NCI-H69 (cell line): ENCODE data around the gene UAP1L1.
"Not testable (repeated sequence)": the region's sequence is repeated elsewhere in the genome, so short reads cannot be mapped to it uniquely, and the experiment has no call there.

Experiments used
- DNase-seq: peaks from one replicate; lab custom pipeline; 2025; lab: John Stamatoyannopoulos, UW

Gene UAP1L1

GRCh38 chr9:137056739-137057415 is 20.4 kb upstream of the UAP1L1 start:
- peak; percentile 82 for DNase-seq

GRCh38 chr9:137057545-137057944 is 19.8 kb upstream of the UAP1L1 start:
- DNase-seq = peak; percentile 93

GRCh38 chr9:137058521-137059234 is 18.6 kb upstream of the UAP1L1 start:
- peak; percentile 94 for DNase-seq

DNA sequence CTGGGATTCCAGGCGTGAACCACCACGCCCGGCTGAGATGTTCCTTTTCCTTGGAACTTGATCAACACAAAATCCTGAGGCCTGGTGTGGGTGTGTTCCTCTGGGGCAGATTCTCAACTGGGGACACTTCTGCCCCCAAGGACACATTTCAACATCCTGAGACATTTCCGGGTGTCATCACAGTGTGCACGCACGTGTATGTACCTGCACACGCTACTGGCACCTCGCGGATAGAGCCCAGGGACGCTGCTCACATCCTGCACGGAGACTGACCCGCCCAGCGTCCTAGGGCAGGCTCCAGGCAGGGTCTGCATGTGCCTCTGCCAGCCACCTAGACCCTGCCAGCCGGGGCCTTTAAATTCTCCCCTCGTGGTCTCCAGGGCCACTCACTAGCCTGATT is 14.9 kb upstream of the UAP1L1 start:
- DNase-seq = no peak

DNA sequence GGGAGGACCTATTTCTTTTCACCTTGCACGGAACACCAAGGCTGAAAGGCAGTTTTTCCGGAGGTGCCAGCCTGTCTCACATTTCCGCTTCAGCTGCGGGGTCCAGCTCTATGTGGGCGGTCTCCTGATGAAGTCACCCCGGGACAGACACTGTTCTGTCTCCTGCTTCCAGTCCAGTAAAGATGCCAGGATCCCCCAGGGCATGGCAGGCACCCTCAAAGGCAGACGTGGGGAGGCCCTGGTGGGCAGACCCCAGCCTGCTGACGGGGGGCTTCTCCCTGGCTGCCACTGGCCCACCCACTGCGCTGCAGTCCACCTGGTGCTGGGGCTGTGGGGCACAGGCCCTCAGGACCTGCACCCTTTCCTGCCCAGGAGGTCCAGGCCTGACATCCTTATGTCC is 14.5 kb upstream of the UAP1L1 start:
- DNase-seq = not testable (repeated sequence)

- DNase-seq = no peak
Measured at GRCh38 chr9:137063311-137064026, 13.8 kb upstream of the UAP1L1 start.

GRCh38 chr9:137064027-137064879 is 13.1 kb upstream of the UAP1L1 start:
- DNase-seq = peak; percentile 60

DNA sequence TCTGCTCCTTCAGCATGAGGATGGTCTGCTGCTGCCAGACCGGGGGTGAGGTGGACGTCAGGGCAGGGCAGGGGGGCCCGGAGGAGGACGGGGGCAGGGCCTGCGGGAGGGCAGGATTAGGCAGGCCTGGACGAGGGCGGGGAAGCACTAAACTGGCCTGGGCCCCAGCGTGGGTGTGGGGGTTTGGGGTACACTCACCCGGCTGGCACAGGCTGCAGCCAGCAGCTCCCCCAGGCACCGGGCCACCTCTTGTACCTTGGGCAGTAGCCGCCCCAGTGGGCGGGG is 12.5 kb upstream of the UAP1L1 start:
- no peak for DNase-seq

- DNase-seq = no peak
Measured at GRCh38 chr9:137065336-137065967, 11.9 kb upstream of the UAP1L1 start.

GRCh38 chr9:137066096-137066861 is 11.0 kb upstream of the UAP1L1 start:
- no peak for DNase-seq

GRCh38 chr9:137067860-137068538 is 9.3 kb upstream of the UAP1L1 start:
- peak; percentile 88 for DNase-seq

DNA sequence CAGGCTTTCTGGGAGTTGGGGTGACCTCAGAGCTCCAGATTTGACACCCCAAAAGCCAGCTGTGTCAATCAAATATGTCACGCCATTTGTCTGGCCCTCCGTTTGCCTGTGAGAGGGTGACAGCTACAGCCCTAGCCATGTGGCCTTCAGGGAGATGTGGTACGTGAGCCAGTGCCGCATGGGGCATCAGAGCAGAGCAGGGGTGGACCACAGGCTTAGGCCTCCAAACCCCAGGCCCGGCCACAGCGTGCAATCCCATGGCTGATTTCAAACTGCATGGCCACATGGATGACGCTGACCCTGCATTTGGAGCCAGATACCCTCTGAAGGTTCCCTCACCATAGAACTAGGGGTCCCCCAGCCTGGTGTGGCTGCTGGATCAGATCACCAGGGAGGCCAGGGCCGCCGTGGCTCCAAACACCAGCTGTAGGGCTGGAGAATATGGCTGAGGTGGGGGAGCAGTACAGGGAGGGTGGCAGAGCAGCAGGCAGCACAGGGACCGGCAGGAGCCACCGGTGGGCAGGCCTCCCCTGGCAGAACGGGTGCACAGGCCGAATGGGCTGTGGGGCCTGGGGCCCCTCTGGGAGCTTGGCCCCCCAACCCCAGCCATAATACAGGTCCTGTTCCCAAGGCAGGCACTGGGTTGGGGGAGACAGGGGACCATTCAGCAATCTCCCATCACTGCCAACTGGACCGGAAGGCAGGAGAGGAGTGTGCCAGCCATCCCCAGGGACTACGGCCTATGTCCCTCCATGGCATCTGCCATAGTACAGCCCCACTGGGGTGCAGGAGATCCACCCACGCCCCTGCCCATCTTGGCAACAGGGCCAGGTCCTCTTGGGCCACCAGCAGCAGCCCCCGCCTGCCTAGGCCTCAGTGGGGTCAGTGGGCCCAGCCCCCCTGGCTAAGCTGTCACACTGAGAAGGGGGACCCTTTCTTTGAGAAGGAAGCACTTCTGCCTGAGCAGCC is 8.5 kb upstream of the UAP1L1 start:
- no peak for DNase-seq

GRCh38 chr9:137069508-137070091 is 7.7 kb upstream of the UAP1L1 start:
- peak; percentile 60 for DNase-seq

DNA sequence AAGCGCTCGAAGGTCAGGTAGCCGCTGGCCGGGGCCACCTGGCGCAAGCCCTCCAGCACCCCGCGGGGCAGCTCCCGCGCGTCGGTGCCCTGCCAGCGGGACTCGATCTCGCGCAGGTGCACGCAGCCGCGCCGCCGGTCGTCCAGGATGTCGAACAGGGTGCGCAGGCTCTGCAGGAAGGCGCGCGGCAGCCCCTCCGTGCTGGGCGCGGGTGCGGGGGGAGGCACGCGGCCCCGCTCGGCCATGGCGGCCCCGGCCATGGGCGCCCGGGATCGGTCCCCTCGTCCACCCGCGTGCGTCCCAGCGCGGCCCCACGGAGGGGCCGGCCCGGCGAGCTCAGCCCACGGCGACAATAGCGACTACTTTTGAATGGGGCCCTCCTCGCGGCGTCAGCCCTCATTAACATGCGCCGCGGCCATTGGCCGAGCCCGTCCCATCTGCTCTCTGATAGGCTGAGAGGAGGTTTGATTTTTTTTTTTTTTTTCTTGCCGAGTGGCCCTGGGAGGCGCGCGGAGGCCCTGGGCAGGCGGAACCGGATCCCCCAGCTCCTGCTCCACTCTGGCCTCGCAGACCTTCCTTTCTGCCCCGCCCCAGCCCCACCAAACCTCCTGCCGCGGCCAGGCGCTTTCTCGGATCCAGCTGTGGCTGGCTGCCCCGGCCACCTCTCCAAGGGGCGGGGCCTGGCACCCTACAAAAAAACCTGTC is 7.0 kb upstream of the UAP1L1 start, which contains the start of gene SAPCD2:
Gene SAPCD2, minus strand, starts transcription at position 357 of the 705 bp plus-strand sequence. Its CDS starts 97 bp downstream, at position 260.
- DNase-seq = peak; percentile 97

DNA sequence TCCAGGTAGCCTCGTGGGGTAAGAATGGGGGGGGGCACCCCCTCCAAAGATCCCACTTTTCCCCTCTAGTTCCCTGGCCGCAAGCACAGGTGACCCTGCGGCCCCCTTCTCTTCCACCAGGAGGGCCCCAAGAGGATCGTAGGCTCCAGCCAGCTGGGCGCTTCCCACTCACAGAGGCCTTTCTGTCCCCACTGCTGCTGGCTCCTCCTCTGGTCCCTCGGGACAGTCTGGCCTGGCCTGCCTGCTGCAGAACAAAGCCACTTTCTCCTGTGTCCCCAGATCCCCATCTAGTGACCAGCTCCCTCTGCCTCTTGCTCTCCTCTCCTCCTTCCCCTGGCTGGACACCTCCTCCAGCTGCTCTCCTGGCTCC is 6.4 kb upstream of the UAP1L1 start:
- DNase-seq = peak; percentile 83

DNA sequence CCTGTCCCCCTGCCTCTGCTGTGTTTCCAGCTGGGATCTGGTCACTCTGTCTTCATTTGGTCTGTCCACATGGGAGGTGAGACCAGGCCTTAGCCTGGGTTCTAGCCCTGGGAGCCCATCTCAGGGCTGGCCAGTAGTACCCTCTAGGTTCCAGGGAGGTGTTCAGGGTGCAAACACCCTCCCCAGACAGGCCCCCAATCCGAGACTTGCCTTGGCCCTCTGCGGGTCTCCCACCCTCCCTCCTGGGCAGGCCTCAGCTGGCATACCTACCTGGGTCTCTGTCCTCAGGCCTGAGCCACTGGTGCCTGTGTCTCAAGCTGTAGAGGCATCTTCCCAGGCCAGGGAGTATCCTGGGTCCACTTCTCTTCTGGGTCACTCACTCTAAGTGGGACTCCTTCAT is 6.0 kb upstream of the UAP1L1 start:
- DNase-seq = no peak

GRCh38 chr9:137073992-137074399 is 3.3 kb upstream of the UAP1L1 start:
- DNase-seq = no peak

GRCh38 chr9:137074657-137075274 is 2.6 kb upstream of the UAP1L1 start:
- no peak for DNase-seq
